SU-DHL-6 (cell line): ENCODE data around the gene SMAD2.

Experiments
- EZH2phosphoT487 ChIP-seq: fragments of 200-600 bp; sonication (generic), shearing (Covaris generic); conservative IDR thresholded peaks from 2 replicates; pipeline ENCODE4 v1.6.1; 2018; ENCODE audit warnings: mild to moderate bottlenecking, antibody characterized with exemption, low read length, moderate library complexity, mixed read lengths
- TF ChIP-seq, protein P1 (sequence below): fragments of 200-600 bp; sonication (generic); IDR thresholded peaks from one replicate; pipeline ENCODE4 v1.5.1; 2017; ENCODE audit warnings: antibody characterized with exemption, mild to moderate bottlenecking, low read length, moderate library complexity; ENCODE audit not compliant: insufficient read depth, poor library complexity, severe bottlenecking

DNA sequence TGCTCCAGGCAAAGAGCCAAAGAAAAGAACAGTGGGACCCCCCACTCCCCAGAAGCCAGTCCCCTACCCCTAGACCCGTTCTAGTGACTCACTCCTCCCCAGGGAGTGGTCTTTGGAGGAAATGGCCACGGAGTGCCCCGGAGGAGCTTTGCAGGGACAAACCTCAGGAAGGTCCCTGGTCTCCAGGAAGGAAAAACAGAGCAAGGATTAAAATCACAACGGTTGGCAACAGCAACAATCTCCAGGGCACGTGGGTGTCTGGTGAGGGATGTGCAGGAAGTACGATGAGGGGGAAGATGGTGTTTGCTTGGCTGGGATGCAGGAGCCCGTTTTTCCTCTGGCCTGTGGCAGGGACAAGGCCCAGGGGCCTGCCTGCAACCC, 135.0 kb downstream of the SMAD2 start:
- TF ChIP-seq, protein P1, sequence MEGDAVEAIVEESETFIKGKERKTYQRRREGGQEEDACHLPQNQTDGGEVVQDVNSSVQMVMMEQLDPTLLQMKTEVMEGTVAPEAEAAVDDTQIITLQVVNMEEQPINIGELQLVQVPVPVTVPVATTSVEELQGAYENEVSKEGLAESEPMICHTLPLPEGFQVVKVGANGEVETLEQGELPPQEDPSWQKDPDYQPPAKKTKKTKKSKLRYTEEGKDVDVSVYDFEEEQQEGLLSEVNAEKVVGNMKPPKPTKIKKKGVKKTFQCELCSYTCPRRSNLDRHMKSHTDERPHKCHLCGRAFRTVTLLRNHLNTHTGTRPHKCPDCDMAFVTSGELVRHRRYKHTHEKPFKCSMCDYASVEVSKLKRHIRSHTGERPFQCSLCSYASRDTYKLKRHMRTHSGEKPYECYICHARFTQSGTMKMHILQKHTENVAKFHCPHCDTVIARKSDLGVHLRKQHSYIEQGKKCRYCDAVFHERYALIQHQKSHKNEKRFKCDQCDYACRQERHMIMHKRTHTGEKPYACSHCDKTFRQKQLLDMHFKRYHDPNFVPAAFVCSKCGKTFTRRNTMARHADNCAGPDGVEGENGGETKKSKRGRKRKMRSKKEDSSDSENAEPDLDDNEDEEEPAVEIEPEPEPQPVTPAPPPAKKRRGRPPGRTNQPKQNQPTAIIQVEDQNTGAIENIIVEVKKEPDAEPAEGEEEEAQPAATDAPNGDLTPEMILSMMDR: no peak
- no peak for TF ChIP-seq EZH2phosphoT487
